Cardiac septum (tissue), 1 donor: ENCODE data around the gene OTX1. TPM values are rescaled to one million over a fixed set of nuclear protein-coding genes. Genes with fewer than 3 reads are reported as not detected.

Source experiments
- DNase-seq: peaks from one replicate; pipeline ENCODE4 v3.0.0-alpha.2; 2020; ENCODE audit warnings: low spot score
- intact Hi-C: fragments of 100-400 bp; cut with DNase I; formaldehyde crosslinking; loops from one replicate; pipeline ENCODE4 v1.14.0; 2022
- total RNA-seq: library from RNA; stranded (reverse); fragmentation: NEBNext Ultra II Directional; extraction: Animal tissue kit (Norgen Biotek cat#: 25700); gene quantifications from one replicate; pipeline ENCODE4 v1.2.1, GENCODE V29; 2021
- donor health status: DM: no; HTN: no; CAD: no.

The OTX1 gene
- total RNA-seq, 1 donor from 2014 or later: not detected

DNA sequence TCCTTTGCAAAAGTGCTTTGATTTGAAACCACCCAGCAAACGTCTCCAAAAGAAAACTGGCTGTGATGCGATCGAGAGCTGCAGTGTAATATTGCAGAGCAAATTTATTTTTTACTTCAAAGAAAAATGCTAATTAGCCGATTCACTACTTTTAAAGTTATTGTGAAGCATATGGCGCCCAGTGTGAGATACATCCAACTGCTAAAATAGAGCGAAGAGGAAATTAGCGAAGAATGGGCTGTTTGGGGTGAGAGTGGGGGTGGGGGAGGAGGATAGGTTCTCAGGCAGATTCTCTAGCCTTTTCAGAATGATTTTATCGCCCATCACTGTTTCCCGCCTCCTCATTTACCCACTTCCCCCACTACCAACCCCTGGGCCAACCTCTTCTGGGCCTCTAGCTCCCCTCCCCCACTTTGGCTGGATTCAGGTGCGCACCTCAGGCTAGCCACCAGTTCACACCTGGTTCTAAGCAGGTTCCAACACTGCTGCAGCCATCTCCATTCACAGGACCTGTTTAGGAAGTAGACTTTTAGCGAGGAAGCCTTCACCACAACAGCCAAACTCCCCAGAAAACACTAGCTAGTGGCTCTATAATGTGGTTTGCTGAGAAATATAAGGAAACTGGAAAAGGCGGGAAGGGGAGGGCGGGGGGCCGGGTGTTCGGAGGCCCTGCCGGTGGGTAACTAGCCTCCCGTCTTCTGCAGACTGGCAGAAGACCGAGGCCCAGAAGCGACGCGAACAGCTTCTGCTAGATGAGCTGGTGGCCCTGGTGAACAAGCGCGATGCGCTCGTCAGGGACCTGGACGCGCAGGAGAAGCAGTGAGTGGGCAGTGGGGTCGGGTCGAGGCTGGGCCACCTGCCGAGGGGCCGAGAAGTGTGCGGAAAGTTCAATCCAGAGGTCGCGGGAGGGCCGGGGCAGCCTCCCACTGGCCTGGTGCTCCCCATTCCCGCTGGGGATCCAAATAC is 6.0 kb upstream of the OTX1 start:
- intact Hi-C loops: no loop called here
- DNase-seq: no peak

GRCh38 chr2:63046552-63046951 is 4.1 kb upstream of the OTX1 start:
- intact Hi-C loops: no loop called here

GRCh38 chr2:63046961-63047320 is 3.7 kb upstream of the OTX1 start:
- DNase-seq: no peak

More at GRCh38 chr2:63046552-63046951, 4.1 kb upstream of the OTX1 start:
- no peak for DNase-seq

DNA sequence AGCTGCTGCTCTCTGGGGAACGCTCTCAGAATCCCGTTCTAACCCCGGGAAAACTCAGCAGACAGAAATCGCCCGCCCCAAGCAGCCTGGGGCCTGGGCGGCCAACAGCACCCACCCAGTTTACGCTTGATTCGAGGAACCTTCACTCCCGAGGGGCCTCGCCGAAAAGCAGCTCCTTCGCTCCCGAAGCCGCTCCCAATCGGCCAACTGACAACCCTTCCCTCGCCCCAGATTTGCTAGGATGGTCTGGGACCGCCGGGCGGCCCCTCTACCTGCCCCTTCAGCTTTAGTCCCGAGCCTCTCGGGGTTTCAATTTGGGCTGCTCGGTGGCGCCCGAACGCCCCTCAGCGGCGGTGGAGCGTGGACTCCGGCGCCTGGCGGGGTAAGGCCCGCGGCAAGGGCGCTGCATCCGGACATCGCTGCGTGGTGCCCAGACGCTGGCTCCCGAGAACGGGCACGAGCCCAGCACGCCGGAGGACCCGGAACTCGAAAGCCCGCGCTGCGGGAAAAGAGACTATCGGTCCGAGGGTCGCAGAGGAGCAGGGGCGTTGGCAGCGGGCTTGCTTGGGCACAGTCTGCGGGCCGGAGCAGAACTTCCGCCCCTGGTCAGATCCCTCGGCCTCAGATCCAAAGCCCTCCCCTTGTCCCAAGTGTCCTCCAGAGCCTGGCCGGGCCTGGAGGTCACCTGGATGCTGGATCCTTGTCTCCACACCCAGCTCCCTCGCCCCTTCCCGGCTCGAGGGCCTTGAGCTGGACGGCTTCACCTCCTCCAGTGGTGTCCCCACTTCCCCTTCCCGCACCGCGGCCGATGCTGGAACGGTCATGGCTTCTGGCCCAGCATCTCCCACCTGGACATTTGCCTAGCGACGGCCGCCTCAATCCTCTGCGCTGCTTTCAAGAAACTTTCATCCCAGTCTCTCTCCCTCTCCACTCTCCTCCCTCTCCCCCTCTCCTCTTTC is 3.0 kb upstream of the OTX1 start:
- intact Hi-C loops: no loop called here
- DNase-seq: peak; percentile 81

More at GRCh38 chr2:63046961-63047320, 3.7 kb upstream of the OTX1 start:
- intact Hi-C loops: no loop called here

GRCh38 chr2:63048367-63049171 is 2.1 kb upstream of the OTX1 start:
- no peak for DNase-seq
- intact Hi-C loops: no loop called here

DNA sequence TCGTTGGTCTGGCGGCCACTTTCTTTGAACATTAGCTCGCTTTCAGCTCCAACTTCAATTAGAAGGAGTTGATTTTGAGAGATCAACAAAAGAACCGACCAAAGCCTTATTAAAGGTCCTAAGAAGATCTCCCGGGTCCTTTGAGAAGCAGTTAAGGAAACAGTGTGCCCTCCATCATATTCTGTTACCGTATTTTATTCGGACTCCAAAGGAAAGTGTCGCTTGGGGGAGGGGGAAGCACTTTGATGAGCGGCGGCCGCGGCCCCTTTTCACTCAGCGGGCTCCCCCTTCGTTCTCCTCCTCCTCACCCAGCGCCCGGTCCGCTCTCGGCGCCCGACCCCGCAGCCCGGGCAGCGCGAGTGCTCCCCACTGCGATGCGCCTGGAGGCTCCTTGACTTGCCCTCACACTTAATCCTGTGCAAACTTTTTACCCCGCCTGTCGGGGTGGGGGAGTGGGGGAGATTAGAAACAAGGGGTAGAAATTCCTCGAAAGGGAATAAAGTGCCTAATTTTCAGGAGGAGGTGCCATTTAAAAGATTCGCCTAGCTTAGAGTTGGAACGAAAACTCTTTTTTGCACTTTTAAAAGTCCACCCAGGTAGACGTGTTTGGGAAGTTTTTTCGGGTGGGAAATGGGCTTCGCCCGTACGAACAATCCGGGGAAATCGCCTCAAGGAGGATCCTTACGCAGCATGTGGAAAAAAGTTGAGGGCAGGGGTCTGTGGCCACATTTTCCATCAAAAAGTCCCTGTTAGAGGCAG is 1.2 kb upstream of the OTX1 start:
- DNase-seq: no peak
- intact Hi-C loops: no loop called here

DNA sequence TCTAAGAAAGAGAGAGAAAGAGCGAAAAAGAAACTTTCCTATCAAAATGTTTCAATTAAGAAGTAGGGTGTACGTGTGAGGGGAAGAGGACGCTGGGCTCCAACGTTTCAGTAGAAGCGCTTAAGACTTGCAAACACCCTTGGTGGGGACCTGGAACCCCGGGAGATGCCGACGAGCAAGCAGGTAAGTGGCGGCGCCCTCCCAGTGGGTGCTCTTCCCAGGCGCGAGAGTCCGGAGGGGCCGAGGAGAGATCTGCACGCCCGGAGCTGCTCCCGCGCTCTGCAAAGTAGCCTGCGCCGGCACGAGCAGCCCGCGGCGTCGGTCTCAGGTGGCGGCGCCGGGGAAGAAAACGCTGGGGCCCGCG is 678 bp upstream of the OTX1 start:
- intact Hi-C loops: no loop called here
- DNase-seq: no peak

DNA sequence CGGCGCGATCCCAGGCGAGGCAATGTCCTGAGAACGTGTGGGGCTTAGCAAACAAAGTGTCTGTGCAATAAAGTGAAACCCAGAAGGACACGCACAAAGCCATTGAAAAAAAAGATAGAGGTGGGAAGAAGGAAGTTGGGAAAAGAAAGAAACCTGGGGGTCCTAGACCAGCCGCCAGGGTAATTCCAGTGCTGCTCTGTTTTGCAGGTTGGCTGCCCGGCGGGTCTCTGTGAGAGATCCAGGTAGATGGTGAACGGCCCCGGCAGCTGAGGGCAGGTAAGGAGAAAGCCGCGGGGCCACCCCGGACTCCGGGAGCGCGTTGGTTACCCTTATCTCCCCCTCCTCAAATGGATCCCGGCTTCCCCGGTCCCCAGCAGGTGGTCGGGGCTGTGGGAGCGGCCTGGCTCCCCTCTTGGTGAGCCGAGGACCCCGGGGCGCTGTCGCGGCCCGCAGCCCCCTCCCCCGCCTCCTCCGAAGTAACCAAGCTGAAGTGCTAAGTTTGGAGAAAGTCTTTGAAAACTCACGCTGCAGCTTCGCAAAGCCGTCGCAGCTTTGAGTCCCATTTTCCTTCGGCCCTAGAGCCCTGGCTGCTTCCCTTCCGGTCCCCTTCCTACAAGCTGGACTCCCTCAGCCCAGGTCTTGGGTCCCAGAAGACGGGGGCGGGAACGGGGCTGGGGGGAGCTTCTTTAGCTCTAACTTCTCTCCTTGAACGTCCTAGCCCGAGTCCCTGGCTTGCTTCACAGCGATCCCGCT is 588 bp downstream of the OTX1 start:
- DNase-seq: no peak
- intact Hi-C loops: no loop called here

DNA sequence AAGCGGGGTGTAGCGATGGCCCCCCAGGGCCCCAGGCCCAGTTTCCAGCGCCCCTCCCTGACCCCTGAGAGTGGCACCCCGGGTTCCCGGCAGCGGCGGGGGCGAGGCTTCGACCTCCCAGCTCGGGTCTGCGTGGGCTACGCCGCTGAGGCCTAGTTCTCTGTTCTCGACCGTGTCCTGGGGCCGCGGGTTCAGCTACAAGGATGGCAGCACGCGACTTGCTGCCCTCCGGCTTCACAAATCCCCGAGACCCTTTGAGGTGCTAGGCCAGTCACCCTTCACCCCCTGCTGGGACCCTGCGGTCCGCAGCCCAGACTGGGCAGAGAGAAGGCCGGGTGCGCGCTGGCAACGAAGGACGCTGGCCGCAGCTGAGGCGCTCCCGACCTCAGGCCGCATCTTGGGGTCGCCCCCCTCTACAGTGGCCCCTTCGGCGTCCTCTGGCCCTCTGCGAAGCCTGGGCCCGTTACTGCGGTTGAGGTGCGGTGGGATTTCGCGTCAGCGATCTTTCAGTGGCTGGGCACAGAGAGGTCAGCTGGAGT is 1.2 kb downstream of the OTX1 start:
- intact Hi-C loops: no loop called here
- no peak for DNase-seq

DNA sequence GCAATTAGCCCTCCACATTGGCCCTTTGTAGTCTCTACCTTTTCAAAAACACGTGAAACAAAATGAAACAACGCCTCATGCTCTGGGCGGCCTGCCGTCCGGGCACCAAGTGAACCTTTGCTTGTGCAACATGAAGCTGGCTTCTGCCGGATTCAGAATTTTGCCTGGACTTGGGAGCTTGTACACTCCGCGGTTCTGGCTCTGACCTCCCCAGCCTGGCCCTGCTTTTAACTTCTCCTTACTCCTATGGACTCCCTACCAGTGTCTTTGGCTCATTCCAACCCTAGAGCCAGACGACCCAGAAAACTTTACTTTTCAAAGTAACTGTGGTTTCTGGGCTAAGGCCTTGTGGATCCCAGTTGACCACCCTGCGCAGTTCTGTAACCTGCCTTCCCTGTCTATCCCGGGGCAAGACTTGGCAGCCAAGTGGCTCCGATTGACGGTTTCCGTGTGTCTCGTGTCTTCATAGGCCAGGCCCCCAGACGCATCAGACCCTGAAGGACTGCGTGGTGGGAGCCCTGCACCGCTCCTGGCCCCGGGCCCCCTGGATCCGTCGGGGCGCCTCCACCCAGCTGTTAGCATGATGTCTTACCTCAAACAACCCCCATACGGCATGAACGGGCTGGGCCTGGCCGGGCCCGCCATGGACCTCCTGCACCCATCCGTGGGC is 1.9 kb downstream of the OTX1 start:
- intact Hi-C loops: no loop called here
- no peak for DNase-seq

GRCh38 chr2:63053081-63053888 is 2.7 kb downstream of the OTX1 start:
- no peak for DNase-seq
- intact Hi-C loops: no loop called here

GRCh38 chr2:63053889-63054602 is 3.4 kb downstream of the OTX1 start:
- no peak for DNase-seq
- intact Hi-C loops: no loop called here

DNA sequence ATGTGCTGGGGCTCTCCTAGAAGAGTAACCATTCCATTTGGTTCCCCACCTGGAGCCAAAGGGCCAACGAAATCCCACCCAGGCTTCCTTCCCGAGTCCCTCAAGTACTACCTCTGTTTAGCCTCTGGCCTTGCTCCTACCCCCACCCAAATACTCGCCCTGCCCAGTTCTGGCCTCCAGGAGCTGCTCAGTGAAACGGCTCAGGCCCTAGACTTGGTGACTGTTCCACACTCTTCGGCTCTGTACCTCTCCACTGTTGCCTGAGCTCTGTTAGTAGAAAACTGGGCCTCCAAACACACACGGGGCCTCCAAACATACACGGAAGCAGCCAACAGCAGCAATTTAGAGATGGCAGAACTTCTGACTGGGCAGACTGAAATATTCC is 4.2 kb downstream of the OTX1 start:
- intact Hi-C loops: no loop called here
- no peak for DNase-seq

- DNase-seq: peak; percentile 79
- intact Hi-C loops: no loop called here
Observed at GRCh38 chr2:63055226-63056106, 4.8 kb downstream of the OTX1 start.
